Thyroid gland (tissue), 4 donors: ENCODE results near the gene AGBL1.

Experiments used
- POLR2A ChIP-seq, 2 donors: fragments of 450-650 bp; IDR thresholded peaks; one replicate each; pipeline ENCODE4 v1.6.1; 2017; ENCODE audit warnings: antibody characterized with exemption in 2 of 2, mild to moderate bottlenecking in 2 of 2, moderate library complexity in 1 of 2
- TF ChIP-seq, protein P1 (sequence below), 6 experiments: fragments of 200-600 bp in 3 of 6; fragments of 450-650 bp in 3 of 6; sonication (generic) in 3 of 6; IDR thresholded peaks; one replicate each; pipeline ENCODE4 v1.5.1; 2016 to 2019; ENCODE audit warnings: antibody characterized with exemption in 6 of 6, mild to moderate bottlenecking in 2 of 6, inconsistent platforms in 1 of 6, moderate library complexity in 1 of 6

DNA sequence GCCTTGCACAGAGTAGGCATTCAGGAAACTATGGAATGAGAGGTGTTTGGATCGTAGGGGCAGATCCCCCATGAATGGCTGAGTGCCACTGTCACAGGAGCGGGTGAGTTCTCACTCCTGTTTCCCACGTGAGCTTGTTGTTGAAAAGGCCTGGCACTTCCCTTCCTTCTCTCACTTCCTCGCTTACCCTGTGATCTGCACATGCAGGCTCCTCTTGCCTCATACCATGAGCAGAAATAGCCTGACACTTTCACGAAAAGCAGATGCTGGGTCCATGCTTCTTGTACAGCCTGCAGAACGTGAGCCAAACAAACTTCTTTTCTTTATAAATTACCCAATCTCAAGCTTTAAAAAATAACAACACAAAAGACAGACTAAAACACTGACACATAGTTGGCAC is 55.4 kb downstream of the AGBL1 start:
- TF ChIP-seq, protein P1, sequence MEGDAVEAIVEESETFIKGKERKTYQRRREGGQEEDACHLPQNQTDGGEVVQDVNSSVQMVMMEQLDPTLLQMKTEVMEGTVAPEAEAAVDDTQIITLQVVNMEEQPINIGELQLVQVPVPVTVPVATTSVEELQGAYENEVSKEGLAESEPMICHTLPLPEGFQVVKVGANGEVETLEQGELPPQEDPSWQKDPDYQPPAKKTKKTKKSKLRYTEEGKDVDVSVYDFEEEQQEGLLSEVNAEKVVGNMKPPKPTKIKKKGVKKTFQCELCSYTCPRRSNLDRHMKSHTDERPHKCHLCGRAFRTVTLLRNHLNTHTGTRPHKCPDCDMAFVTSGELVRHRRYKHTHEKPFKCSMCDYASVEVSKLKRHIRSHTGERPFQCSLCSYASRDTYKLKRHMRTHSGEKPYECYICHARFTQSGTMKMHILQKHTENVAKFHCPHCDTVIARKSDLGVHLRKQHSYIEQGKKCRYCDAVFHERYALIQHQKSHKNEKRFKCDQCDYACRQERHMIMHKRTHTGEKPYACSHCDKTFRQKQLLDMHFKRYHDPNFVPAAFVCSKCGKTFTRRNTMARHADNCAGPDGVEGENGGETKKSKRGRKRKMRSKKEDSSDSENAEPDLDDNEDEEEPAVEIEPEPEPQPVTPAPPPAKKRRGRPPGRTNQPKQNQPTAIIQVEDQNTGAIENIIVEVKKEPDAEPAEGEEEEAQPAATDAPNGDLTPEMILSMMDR (IDR thresholded peaks at IDR 0.05), result no peak
- no peak for TF ChIP-seq POLR2A (IDR thresholded peaks at IDR 0.05)
